Measurements from ENCODE around the gene NDUFS8.
"Not testable (repeated sequence)": the region's sequence is repeated elsewhere in the genome, so short reads cannot be mapped to it uniquely, and the experiment has no call there.

The NDUFS8 gene

GRCh38 chr11:68030318-68031143 lies at the start of gene NDUFS8:
Gene NDUFS8 (plus strand): TSS chr11:68030681. CDS start chr11:68032152, 1,471 bp downstream.
- peak; percentile 99 for DNase-seq

GRCh38 chr11:67981226-67981625 lies 49.3 kb upstream of the NDUFS8 start:
- not testable (repeated sequence) for DNase-seq

GRCh38 chr11:67982255-67982857 lies 48.1 kb upstream of the NDUFS8 start:
- DNase-seq = not testable (repeated sequence)

GRCh38 chr11:67983951-67984350 lies 46.5 kb upstream of the NDUFS8 start:
- no peak for DNase-seq

- DNase-seq = not testable (repeated sequence)
Measured at GRCh38 chr11:67985302-67985701, 45.2 kb upstream of the NDUFS8 start.

GRCh38 chr11:67990546-67991346 lies 39.7 kb upstream of the NDUFS8 start:
- not testable (repeated sequence) for DNase-seq

- not testable (repeated sequence) for DNase-seq
Measured at GRCh38 chr11:67991347-67992121, 38.9 kb upstream of the NDUFS8 start.

- not testable (repeated sequence) for DNase-seq
Measured at GRCh38 chr11:67993821-67994220, 36.7 kb upstream of the NDUFS8 start.

- DNase-seq = not testable (repeated sequence)
Measured at GRCh38 chr11:67994387-67994786, 36.1 kb upstream of the NDUFS8 start.

GRCh38 chr11:67995129-67995528 lies 35.4 kb upstream of the NDUFS8 start:
- DNase-seq = not testable (repeated sequence)

- DNase-seq = not testable (repeated sequence)
Measured at GRCh38 chr11:67995579-67995978, 34.9 kb upstream of the NDUFS8 start.

GRCh38 chr11:67996051-67996450 lies 34.4 kb upstream of the NDUFS8 start:
- DNase-seq = no peak

GRCh38 chr11:67996622-67997474 lies 33.6 kb upstream of the NDUFS8 start:
- peak; percentile 35 for DNase-seq

- DNase-seq = no peak
Measured at GRCh38 chr11:67997475-67997921, 33.0 kb upstream of the NDUFS8 start.

- no peak for DNase-seq
Measured at GRCh38 chr11:67998150-67999045, 32.1 kb upstream of the NDUFS8 start.

- no peak for DNase-seq
Measured at GRCh38 chr11:67999201-67999629, 31.3 kb upstream of the NDUFS8 start.

- DNase-seq = no peak
Measured at GRCh38 chr11:67999704-68000103, 30.8 kb upstream of the NDUFS8 start.

- DNase-seq = no peak
Measured at GRCh38 chr11:68002575-68002937, 27.9 kb upstream of the NDUFS8 start.

- no peak for DNase-seq
Measured at GRCh38 chr11:68002938-68003845, 27.3 kb upstream of the NDUFS8 start.
